Hematopoietic multipotent progenitor cell treated with erythropoietin and hydrocortisone succinate and interleukin-3 and kit ligand, for 17 days (in vitro differentiated cells): Measurements from ENCODE around the gene RHOB.
"Not testable (repeated sequence)": the region's sequence is repeated elsewhere in the genome, so short reads cannot be mapped to it uniquely, and the experiment has no call there.

Experiments
- DNase-seq: peaks from one replicate; pipeline ENCODE4 v3.0.0-alpha.2; 2015; ENCODE audit warnings: low spot score

Gene RHOB

GRCh38 chr2:20454036-20454981, 7.4 kb downstream of the RHOB start:
- DNase-seq = no peak

GRCh38 chr2:20455076-20455587, 8.3 kb downstream of the RHOB start:
- DNase-seq = no peak

- no peak for DNase-seq
These were observed 9.3 kb downstream of the RHOB start for GRCh38 chr2:20456116-20456571.

- no peak for DNase-seq
These were observed 10.0 kb downstream of the RHOB start for GRCh38 chr2:20456636-20457426.

- DNase-seq = no peak
These were observed 11.1 kb downstream of the RHOB start for GRCh38 chr2:20457661-20458630.

GRCh38 chr2:20458737-20459484, 12.0 kb downstream of the RHOB start:
- not testable (repeated sequence) for DNase-seq

- no peak for DNase-seq
These were observed 19.0 kb downstream of the RHOB start for GRCh38 chr2:20465716-20466394.

- DNase-seq = no peak
These were observed 21.1 kb downstream of the RHOB start for GRCh38 chr2:20467789-20468548.

- DNase-seq = no peak
These were observed 22.0 kb downstream of the RHOB start for GRCh38 chr2:20468549-20469500.

- DNase-seq = no peak
These were observed 22.7 kb downstream of the RHOB start for GRCh38 chr2:20469595-20469994.

GRCh38 chr2:20470211-20470610, 23.3 kb downstream of the RHOB start:
- DNase-seq = no peak

GRCh38 chr2:20471148-20471547, 24.3 kb downstream of the RHOB start:
- DNase-seq = no peak

- DNase-seq = no peak
These were observed 25.2 kb downstream of the RHOB start for GRCh38 chr2:20471902-20472559.

GRCh38 chr2:20472569-20472968, 25.7 kb downstream of the RHOB start:
- no peak for DNase-seq

GRCh38 chr2:20473128-20473527, 26.3 kb downstream of the RHOB start:
- no peak for DNase-seq

- DNase-seq = no peak
These were observed 28.1 kb downstream of the RHOB start for GRCh38 chr2:20474757-20475566.

GRCh38 chr2:20475567-20475952, 28.7 kb downstream of the RHOB start:
- DNase-seq = no peak
